ENCODE data around the gene RPL13A. TPM values are rescaled to one million over a fixed set of nuclear protein-coding genes. Genes with fewer than 3 reads are reported as not detected.

Gene RPL13A
- total and polyA plus RNA-seq, 2 of the 13 experiments (the other 11 are each of a cell fraction or from before 2014, with no cell fraction given) = 2,601 to 3,407 TPM

GRCh38 chr19:49492573-49493405 is 5.4 kb downstream of the RPL13A start:
- in situ Hi-C loops (cut with HindIII; ENCODE audit: extremely low pct_ligation_motif_present, low pct_unique_long_range_greater_than_20kb) = no loop called here
- FAIRE-seq (no peak), DNase-seq (ENCODE audit: low spot score) (peak; percentile 54), ATAC-seq (no peak)
- Histone ChIP-seq H3K9ac (ENCODE audit: insufficient read depth, low read depth, low read length) (no peak overlapping the region), H3K27me3 (ENCODE audit: control insufficient read depth in 1 of 2, insufficient read depth in 2 of 2, low read length in 2 of 2) (peaks cover 0 to 4% of the 10 kb centered on the region in 2 experiments; a peak in 1 of 5 replicates), H3K4me3 (replicated peaks in 1 of 3; ENCODE audit: insufficient read depth in 1 of 3, low read depth in 2 of 3, low read length in 3 of 3) (no peak overlapping the region), H3K27ac (ENCODE audit: extremely low read length, insufficient read depth, low read length) (peak overlapping the region; percentile 27), H3K79me2 (ENCODE audit: insufficient read depth, low read length) (peaks cover 48% of the 10 kb centered on the region), H3K4me2 (ENCODE audit: low read depth, low read length) (no peak overlapping the region), H2AFZ (ENCODE audit: low read length) (no peak overlapping the region), H3K36me3 (replicated peaks in 1 of 2; ENCODE audit: control insufficient read depth in 1 of 2, insufficient read depth in 2 of 2, low read length in 2 of 2) (peaks cover 23 to 46% of the 10 kb centered on the region in 2 experiments), H3K9me3 (ENCODE audit: low read length) (no peaks in the 10 kb centered on the region), H3K4me1 (ENCODE audit: insufficient read depth, low read length) (peaks cover 40% of the 10 kb centered on the region), H4K20me1 (ENCODE audit: insufficient read depth, low read length) (peaks cover 48% of the 10 kb centered on the region)
- BruUV-seq (replicated peaks) = no TSS peak
- WGBS (ENCODE audit: low lambda C conversion rate) = 87% methylated on average over 12 of the region's 12 CpGs
- ChIA-PET POLR2A (interaction anchor here (0.7 to 1.8 kb wide), 5 partner anchors 14 to 147 kb away, joined by 3 to 10 read pairs (median 4); partner anchors contain the start of genes ALDH16A1, FCGRT, PIH1D1 and RRAS), CTCF (ENCODE audit: low intra/inter-chr PET ratio, low total read pairs) (no interaction called here)
- intact Hi-C loops (cut with micrococcal nuclease; ENCODE audit: unreplicated experiment) = no loop called here
- TF ChIP-seq POLR2A (IDR thresholded peaks at IDR 0.05; ENCODE audit: insufficient read depth in 1 of 2, low read depth in 2 of 2, low read length in 2 of 2) = peak; percentile 76 to 91
- TF ChIP-seq JARID2 (CRISPR knock-in tag; IDR thresholded peaks at IDR 0.05; ENCODE audit: insufficient replicate concordance) = no peak
- no peak for TF ChIP-seq IRX3 (CRISPR knock-in tag; IDR thresholded peaks at IDR 0.05; ENCODE audit: borderline replicate concordance, low read depth)
- 0 out of 2 replicates have a peak, but pooled peaks have one; percentile 7 for TF ChIP-seq ELF1 (CRISPR knock-in tag; IDR thresholded peaks at IDR 0.05)
- no peak for TF ChIP-seq FOXA1 (IDR thresholded peaks at IDR 0.05)
- peak; percentile 79 for TF ChIP-seq FOXA1 (CRISPR knock-in tag; IDR thresholded peaks at IDR 0.05)
- TF ChIP-seq NFIC (IDR thresholded peaks at IDR 0.05; ENCODE audit: low read length) = peak; percentile 50
- TF ChIP-seq REPIN1 (CRISPR knock-in tag; IDR thresholded peaks at IDR 0.05; ENCODE audit: borderline replicate concordance, low read depth) = peak; percentile 59; the same call in 1 of the 2 replicates
- TF ChIP-seq ZBTB38 (CRISPR knock-in tag; IDR thresholded peaks at IDR 0.05) = peak; percentile 31; the same call in 1 of the 2 replicates
- TF ChIP-seq HNRNPL (IDR thresholded peaks at IDR 0.05; ENCODE audit: low read depth, low read length) = 0 out of 2 replicates have a peak, but pooled peaks have one; percentile 31
- no peak for TF ChIP-seq ZBTB4 (CRISPR knock-in tag; IDR thresholded peaks at IDR 0.05; ENCODE audit: borderline replicate concordance)
- peak in 1 of 2 experiments; percentile 42; a peak in 1 of 4 replicates for TF ChIP-seq NR2F1 (CRISPR knock-in tag; IDR thresholded peaks at IDR 0.05)
- TF ChIP-seq RBM22 (optimal IDR thresholded peaks at IDR 0.05; ENCODE audit: low read length) = peak; percentile 99
- TF ChIP-seq MYPOP (CRISPR knock-in tag; IDR thresholded peaks at IDR 0.05) = no peak
- no peak for TF ChIP-seq ZNF660 (CRISPR knock-in tag; IDR thresholded peaks at IDR 0.05; ENCODE audit: borderline replicate concordance, low read depth)
- no peak for TF ChIP-seq HNF1B (CRISPR knock-in tag; IDR thresholded peaks at IDR 0.05)
- no peak for TF ChIP-seq ZNF674 (CRISPR knock-in tag; IDR thresholded peaks at IDR 0.05; ENCODE audit: low read depth)
- TF ChIP-seq SNRNP70 (IDR thresholded peaks at IDR 0.05; ENCODE audit: low read depth, low read length) = no peak

All from HepG2 (cell line).